ENCODE data around the gene TEX12.

- no peak for TF ChIP-seq CTCF (IDR thresholded peaks at IDR 0.05; ENCODE audit: control extremely low read depth in 1 of 3, insufficient read depth in 1 of 3, low read depth in 1 of 3, low read length in 3 of 3)
- no peak for TF ChIP-seq EZH2 (IDR thresholded peaks at IDR 0.05; ENCODE audit: low read depth, low read length, severe bottlenecking)
- no peak for TF ChIP-seq POLR2A (IDR thresholded peaks at IDR 0.05; ENCODE audit: control extremely low read depth in 1 of 2, low read depth in 2 of 2, low read length in 2 of 2)
- TF ChIP-seq RBBP5 (IDR thresholded peaks at IDR 0.05; ENCODE audit: borderline replicate concordance, low read depth, low read length), result no peak
- no peak for TF ChIP-seq JUND (IDR thresholded peaks at IDR 0.05; ENCODE audit: low read length)
- TF ChIP-seq JUN (IDR thresholded peaks at IDR 0.05; ENCODE audit: low read depth, low read length), result no peak
- TF ChIP-seq RFX5 (IDR thresholded peaks at IDR 0.05; ENCODE audit: borderline replicate concordance, low read depth, low read length), result no peak
- TF ChIP-seq TEAD4 (IDR thresholded peaks at IDR 0.05; ENCODE audit: low read depth, low read length), result no peak
- no peak for TF ChIP-seq SRF (IDR thresholded peaks at IDR 0.05; ENCODE audit: low read depth, low read length)
- TF ChIP-seq MAX (IDR thresholded peaks at IDR 0.05), result no peak
- no peak for TF ChIP-seq ATF2 (IDR thresholded peaks at IDR 0.05; ENCODE audit: low read length)
Measured at GRCh38 chr11:112121981-112122615, 45.1 kb upstream of the TEX12 start.
